Stimulated activated CD8-positive, alpha-beta memory T cell treated with anti-CD3 and anti-CD28 coated beads, Interleukin-12 subunit alpha, Interleukin-12 subunit beta, amount 100 ng/mL, for 1 hour (primary cell): Measurements from ENCODE around the gene ITGA11.

Source experiments
- DNase-seq: peaks from one replicate; pipeline ENCODE4 v3.0.0-alpha.2; 2020; ENCODE audit warnings: low read depth

The ITGA11 gene

DNA sequence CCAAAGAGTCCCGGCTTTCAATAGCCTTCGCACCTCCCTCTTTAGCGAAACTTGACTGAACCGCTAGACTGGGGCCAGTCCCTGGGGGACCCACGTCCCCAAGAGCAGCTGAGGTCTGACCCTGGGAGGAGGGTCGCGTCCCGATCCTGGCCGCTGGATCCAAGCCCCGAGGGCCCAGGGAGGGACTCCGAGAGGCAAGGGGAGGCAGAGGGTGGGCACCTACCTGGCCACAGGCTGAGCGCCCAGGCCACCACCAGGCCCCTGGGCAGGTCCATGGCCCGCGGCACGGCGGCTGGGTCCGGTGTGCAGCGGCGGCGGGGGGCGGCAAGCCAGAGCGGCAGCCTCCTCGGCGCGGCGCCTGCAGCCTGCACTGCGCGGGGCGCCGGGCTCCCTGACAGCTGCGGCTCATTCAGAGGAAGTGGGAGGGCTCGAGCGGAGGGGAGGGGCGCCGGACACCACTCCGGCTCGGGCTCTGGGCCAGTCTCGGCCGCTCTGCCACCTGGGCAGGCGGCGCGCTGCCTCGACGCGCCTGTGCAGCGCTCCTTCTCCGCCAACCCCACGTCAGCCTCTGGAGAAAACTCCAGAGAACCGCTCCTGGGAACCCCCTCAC lies at the start of gene ITGA11:
TSS of gene ITGA11 (minus strand) at position 372 of the 610 bp plus-strand sequence. CDS start at position 275, 97 bp downstream.
- DNase-seq: no peak

DNA sequence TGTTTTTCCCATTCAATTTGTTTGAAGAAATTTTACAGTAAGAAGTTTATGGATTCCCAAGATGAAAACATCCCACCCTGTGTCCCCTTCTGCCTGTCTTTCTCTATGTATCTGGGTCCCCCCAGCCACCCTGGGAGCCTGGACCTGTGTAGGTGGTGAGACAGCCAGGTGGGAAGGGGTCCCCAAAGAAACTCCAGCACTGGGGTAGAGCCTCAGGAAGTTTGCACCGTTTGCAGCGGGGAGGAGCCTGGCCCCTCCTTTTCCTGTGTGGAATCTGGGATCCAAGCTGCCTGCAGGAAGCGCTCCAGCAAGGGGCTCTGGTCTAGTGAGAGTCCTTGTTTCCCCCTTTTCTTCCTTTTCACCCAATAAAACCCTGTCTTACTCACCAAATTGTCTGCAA lies 49.4 kb upstream of the ITGA11 start:
- DNase-seq: no peak

GRCh38 chr15:68480296-68480695 lies 48.3 kb upstream of the ITGA11 start:
- no peak for DNase-seq

DNA sequence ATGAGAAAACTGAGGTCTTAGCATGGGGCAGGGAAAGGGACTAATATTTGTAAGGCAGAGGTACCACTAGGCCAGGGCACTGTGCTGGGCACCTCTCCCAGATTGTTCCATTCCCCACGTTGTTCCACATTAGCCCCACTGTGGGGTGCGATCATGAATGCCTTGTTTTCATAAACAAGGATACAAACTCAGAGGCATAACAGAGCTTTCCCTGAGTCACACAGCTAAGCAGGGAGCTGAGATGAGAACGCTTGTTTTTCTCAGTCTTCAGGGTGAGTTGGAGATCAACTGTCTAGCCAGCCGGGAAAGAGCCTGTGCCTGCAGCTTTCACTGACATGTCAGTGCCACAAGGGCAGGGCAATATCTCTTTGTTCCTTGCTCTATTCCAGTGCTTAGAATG lies 47.9 kb upstream of the ITGA11 start:
- DNase-seq: no peak

- no peak for DNase-seq
Measured at GRCh38 chr15:68479406-68479805, 47.4 kb upstream of the ITGA11 start.

DNA sequence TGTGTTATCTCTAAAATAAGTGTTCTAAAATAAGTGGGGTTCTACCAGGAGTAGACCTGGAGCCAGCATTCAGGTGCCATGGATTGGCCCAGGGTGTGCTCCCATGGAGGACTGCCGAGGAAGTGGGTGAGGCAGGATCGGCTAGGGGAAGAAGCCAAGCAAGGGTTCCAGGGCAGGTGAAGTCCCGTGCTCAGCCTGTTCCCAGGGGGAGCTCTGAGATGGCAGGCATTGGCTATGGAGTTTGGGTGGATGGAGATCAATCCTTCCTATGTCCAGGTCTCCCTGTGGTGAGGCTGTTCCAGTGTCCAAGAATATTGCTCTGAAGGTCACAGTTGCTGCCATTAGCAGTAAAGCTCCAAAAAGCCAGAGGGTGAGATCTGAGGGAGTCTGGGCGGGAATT lies 46.9 kb upstream of the ITGA11 start:
- DNase-seq: no peak

- DNase-seq: no peak
Measured at GRCh38 chr15:68475449-68475848, 43.5 kb upstream of the ITGA11 start.

- DNase-seq: no peak
Measured at GRCh38 chr15:68471541-68471940, 39.6 kb upstream of the ITGA11 start.

DNA sequence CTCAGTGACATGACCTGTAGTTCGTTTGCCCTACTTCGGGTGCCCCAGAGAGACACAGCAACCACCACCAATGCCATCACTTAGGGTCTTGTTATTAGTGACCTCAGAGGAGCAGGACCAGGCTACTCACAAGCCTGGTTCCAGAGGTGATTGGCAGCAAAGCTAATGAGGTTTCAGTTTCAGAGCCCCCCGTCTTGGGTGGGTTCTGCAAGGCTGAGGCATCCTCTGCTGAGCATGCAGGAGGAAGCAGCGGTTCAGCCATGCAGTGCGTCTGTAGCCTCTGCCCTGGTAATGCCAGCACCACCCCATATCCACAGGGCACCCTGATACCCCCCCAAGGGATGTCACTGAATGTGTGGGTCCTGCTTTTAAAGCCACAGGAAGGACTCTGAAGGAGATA lies 39.0 kb upstream of the ITGA11 start:
- DNase-seq: no peak

DNA sequence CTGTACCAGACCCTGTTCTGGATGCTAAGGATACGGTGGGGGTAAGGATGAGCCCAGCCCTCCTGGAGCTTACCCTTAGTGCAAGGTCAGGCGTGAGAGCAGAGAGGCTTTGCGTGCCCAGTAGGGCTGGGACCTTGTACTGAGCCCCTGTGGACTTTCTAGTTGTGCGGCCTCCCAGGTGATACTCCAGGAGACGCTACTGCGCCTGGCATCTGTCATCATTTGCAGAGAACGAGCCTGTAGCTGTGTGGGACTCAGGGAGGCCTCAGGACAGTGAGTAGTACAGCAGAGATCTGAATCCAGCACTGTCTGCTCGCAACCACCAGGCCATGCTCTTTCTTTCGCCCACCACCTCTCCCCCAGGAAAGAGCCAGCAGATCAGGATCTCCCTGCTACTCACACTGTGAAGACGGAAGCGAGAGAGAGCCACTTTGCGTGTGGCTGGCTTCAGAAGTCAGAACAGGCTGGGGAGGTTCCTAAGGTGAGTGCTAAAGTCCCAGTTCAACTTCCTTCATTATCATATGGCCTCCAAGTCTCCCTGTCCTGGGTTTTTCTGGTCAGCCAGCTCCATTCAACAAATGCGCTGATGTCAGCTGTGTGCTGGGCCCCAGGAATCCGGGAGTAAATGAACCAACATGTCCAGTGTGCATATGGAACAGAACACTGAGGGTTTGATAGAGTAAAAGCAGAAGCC lies 38.2 kb upstream of the ITGA11 start:
- DNase-seq: no peak

DNA sequence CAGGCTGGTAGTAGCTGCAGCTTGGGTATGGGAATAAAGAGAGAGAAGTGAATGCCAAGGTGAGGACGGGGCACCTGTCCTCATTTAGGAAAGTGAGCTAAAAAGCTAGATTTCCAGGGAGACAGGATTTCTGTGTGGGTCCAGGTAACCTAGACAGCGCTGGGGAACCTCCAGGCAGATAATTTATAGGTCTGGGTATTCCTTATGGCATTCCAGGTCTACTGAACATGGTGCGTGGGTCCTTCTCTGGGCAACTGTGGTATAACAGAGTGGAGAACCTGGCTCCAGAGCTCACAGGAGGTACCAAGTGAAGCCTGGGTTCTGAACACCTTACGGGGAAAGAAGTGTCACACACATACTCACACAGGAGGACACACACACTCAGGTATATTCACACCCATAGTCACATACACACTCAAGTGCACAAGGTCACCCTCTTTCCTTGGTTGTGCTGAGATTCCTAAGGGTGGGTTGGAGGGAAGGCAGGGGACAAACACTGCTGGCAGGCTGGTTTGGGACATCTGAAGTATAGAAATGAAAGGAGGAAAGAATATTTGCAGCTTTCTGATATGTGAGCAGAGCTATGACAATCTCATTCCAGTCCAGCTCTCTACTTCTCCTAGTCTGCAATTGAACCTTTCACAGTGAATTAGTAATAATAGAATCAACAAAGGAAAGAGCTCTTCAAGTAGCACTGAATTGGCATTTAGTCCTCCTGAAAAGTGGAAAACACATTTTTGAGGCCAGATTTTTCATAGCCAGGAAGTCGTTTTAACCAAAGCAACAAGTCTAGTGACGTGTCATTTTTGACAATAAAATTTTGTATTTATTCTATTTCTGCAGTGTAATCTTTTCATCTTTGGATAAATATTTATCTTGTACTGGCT lies 37.4 kb upstream of the ITGA11 start:
- DNase-seq: no peak

DNA sequence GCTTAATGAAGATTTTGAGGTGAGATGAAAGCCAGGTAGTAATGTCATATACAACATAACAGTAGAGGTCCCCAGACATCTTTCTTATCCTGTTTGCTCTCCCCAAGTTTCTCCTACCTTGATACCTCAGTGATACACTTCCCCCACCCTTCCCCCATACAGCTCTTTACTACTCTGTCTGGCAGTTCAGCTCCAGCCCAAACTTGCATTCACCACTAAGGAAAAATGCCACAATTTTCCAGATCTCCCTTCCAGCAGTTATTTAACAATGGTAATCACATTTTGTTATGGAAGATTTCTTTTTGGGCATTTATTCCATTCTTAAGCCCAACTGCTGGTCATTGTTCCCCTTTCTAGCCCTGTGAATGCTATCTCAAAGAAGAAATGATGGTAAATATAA lies 34.9 kb upstream of the ITGA11 start:
- no peak for DNase-seq

GRCh38 chr15:68465861-68466560 lies 34.0 kb upstream of the ITGA11 start:
- DNase-seq: no peak

- no peak for DNase-seq
Measured at GRCh38 chr15:68464448-68465090, 32.6 kb upstream of the ITGA11 start.

DNA sequence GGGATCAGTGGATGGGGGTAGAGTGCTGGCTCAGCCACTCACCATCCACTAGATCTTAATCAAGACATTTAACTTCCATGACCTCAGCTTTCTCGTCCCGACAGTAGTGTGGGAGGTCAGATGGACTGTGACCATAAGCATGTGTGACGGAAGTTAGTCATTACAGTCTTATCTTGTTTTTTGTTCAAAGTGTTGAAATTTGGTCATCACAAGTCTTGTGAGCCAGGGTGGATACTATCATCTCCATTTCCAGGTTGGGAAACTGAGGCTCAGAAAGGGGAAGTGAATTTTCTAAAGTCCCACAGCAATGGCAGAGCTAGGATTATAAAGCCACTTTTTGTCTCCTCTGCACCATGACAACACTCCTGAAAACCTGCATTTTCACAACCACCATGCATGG lies 32.0 kb upstream of the ITGA11 start:
- no peak for DNase-seq

- DNase-seq: no peak
Measured at GRCh38 chr15:68463444-68463843, 31.5 kb upstream of the ITGA11 start.

DNA sequence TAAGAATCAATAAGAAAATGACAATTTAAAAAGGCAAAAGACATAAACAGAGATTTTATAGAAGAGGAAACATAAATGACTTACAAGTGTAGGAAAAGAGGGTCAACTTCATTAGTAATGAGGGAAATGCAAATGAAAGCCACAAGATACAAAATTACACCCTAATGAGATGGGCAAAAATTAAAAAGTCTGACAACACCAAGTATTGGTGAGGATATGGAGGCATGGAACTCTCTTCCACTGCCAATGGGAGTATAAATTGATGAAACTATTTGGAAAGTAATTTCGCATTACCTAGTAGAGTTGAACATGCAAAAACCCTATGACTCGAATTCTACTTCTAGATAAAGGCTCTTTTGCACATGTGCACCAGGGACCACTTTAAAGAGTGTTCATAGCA lies 28.2 kb upstream of the ITGA11 start:
- DNase-seq: no peak

- no peak for DNase-seq
Measured at GRCh38 chr15:68450192-68450591, 18.2 kb upstream of the ITGA11 start.

GRCh38 chr15:68449389-68449788 lies 17.4 kb upstream of the ITGA11 start:
- DNase-seq: no peak

GRCh38 chr15:68447976-68448755 lies 16.2 kb upstream of the ITGA11 start:
- DNase-seq: no peak

- DNase-seq: no peak
Measured at GRCh38 chr15:68447209-68447608, 15.2 kb upstream of the ITGA11 start.
